SU-DHL-6 (cell line): ENCODE data around the gene SRRM2.

ENCODE experiments used
- EZH2phosphoT487 ChIP-seq: fragments of 200-600 bp; sonication (generic), shearing (Covaris generic); conservative IDR thresholded peaks from 2 replicates; pipeline ENCODE4 v1.6.1; 2018; ENCODE audit warnings: mild to moderate bottlenecking, antibody characterized with exemption, low read length, moderate library complexity, mixed read lengths
- TF ChIP-seq, protein P1 (sequence below): fragments of 200-600 bp; sonication (generic); IDR thresholded peaks from one replicate; pipeline ENCODE4 v1.5.1; 2017; ENCODE audit warnings: antibody characterized with exemption, mild to moderate bottlenecking, low read length, moderate library complexity; ENCODE audit not compliant: insufficient read depth, poor library complexity, severe bottlenecking

DNA sequence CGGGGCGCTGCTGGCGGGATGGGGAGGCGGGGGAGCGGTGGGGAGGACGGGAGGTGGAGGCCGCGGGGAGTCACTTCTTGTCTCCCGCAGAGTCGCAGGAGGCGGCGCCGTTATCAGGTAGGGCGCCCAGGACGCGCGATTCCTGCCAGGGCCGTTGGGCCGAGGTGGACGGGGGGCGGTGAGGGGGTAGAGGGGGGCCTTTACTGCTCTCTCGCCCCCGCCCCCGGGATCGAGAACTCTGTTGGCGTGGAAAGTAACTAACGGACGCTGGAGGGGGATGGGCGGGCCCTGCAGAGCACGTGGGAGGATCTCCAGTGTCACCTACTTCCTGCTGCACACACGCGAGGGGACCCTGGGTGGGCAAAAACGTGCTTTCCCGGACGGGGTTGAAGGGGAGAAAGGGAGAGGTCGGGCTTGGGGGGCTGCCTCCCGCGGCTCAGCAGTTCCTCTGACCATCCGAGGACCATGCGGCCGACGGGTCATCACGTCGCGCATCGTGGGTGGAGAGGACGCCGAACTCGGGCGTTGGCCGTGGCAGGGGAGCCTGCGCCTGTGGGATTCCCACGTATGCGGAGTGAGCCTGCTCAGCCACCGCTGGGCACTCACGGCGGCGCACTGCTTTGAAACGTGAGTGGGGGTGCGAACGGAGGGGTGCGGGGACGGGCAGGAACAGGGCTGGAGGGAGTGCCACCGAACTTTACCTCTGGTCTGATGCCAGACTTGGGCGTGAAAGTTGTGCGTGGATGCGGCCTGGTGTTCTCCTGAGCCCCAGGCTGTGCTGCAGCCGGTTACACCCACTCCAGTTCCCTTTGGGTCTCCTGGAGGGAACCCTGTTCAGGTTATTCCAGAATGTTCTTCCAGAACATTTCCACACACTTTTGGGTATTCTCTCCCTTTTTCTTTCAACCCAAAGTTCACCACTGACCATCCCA, 65.2 kb downstream of the SRRM2 start:
- TF ChIP-seq, protein P1, sequence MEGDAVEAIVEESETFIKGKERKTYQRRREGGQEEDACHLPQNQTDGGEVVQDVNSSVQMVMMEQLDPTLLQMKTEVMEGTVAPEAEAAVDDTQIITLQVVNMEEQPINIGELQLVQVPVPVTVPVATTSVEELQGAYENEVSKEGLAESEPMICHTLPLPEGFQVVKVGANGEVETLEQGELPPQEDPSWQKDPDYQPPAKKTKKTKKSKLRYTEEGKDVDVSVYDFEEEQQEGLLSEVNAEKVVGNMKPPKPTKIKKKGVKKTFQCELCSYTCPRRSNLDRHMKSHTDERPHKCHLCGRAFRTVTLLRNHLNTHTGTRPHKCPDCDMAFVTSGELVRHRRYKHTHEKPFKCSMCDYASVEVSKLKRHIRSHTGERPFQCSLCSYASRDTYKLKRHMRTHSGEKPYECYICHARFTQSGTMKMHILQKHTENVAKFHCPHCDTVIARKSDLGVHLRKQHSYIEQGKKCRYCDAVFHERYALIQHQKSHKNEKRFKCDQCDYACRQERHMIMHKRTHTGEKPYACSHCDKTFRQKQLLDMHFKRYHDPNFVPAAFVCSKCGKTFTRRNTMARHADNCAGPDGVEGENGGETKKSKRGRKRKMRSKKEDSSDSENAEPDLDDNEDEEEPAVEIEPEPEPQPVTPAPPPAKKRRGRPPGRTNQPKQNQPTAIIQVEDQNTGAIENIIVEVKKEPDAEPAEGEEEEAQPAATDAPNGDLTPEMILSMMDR = no peak
- no peak for TF ChIP-seq EZH2phosphoT487
